ENCODE measurements around the gene PHF21A.

- TF ChIP-seq, protein P1, sequence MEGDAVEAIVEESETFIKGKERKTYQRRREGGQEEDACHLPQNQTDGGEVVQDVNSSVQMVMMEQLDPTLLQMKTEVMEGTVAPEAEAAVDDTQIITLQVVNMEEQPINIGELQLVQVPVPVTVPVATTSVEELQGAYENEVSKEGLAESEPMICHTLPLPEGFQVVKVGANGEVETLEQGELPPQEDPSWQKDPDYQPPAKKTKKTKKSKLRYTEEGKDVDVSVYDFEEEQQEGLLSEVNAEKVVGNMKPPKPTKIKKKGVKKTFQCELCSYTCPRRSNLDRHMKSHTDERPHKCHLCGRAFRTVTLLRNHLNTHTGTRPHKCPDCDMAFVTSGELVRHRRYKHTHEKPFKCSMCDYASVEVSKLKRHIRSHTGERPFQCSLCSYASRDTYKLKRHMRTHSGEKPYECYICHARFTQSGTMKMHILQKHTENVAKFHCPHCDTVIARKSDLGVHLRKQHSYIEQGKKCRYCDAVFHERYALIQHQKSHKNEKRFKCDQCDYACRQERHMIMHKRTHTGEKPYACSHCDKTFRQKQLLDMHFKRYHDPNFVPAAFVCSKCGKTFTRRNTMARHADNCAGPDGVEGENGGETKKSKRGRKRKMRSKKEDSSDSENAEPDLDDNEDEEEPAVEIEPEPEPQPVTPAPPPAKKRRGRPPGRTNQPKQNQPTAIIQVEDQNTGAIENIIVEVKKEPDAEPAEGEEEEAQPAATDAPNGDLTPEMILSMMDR (IDR thresholded peaks at IDR 0.05; ENCODE audit: poor library complexity) = no peak
- TF ChIP-seq EZH2 (IDR thresholded peaks at IDR 0.05; ENCODE audit: borderline replicate concordance) = no peak
Measured at GRCh38 chr11:45901626-45902025, 219.6 kb downstream of the PHF21A start.
